NCI-H2029 (cell line): ENCODE results near the gene CPED1.

Experiments used
- DNase-seq: peaks from one replicate; lab custom pipeline; 2025; lab: John Stamatoyannopoulos, UW

CPED1 gene

GRCh38 chr7:121323515-121324302, 335.2 kb downstream of the CPED1 start:
- no peak for DNase-seq

DNA sequence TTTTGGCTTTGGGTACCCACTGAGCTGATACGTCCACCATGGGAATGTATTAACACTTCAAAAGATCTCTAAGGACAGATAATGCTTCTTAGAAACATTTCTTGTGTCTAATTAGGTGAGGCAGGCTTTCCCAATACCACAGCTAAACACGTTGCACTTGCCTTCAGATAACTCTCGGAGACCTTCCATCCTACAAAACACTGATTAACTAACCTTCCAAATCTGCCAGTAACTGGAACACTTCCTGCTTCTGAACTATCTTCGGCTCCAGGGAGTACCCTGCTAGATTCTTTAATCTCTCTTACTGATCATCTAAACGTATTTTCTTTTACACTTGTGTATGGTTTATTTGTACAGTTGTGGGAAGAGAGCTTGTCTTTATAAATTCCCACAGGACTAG, 339.2 kb downstream of the CPED1 start:
- no peak for DNase-seq

- no peak for DNase-seq
Measured at GRCh38 chr7:121328508-121329190, 340.1 kb downstream of the CPED1 start, which contains the start of gene WNT16. WNT16 (plus strand) TSS chr7:121329000; CDS start chr7:121329293, 293 bp downstream.

- DNase-seq = peak; percentile 27
Measured at GRCh38 chr7:121329191-121330052, 340.9 kb downstream of the CPED1 start.

GRCh38 chr7:121330053-121330833, 341.7 kb downstream of the CPED1 start:
- no peak for DNase-seq

DNA sequence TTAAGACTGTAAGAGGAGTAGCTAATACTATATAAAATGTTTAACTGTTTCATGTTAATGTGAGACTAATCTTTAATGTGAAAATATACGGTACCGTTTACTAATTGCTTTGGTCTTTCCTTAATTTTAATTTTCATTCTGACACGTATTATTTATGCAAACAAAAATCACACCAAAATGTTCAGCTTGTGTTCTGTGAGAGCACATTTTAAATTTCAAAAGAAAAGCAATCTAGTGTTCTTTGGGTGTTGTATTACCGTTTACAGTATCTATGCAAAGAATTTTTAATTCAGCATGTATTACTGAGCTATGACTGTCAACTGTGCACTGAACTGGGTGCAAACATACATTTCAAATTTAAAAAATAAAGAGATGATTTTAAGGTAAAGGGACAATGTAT, 342.5 kb downstream of the CPED1 start:
- DNase-seq = no peak

DNA sequence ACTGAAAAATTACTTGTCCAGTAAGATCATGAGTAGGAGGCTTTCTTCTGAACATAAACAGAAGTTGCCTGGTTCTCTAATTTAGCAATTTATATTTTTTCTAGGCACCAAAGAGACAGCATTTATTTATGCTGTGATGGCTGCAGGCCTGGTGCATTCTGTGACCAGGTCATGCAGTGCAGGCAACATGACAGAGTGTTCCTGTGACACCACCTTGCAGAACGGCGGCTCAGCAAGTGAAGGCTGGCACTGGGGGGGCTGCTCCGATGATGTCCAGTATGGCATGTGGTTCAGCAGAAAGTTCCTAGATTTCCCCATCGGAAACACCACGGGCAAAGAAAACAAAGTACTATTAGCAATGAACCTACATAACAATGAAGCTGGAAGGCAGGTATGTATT, 343.1 kb downstream of the CPED1 start:
- DNase-seq = no peak

DNA sequence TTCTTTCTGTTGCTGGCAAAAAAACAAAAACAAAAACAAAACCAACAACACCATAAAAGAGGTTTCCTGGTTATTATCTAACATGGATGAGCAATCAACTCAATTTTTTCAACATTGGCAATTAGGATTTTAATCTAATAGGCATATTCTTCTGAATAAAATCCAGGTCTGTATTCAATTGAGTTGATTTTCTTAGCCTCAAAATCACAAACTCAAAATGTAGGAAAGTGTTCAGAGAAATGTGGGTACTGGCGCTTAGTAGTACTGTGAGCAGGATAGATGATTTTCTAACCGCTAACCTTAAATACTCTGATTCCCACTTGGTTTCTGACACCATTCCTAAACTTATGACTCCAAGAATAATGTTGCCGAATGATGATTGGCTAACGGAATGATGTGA, 345.9 kb downstream of the CPED1 start:
- no peak for DNase-seq

GRCh38 chr7:121334875-121335648, 346.6 kb downstream of the CPED1 start:
- DNase-seq = no peak

- DNase-seq = no peak
Measured at GRCh38 chr7:121336579-121336978, 348.1 kb downstream of the CPED1 start.

DNA sequence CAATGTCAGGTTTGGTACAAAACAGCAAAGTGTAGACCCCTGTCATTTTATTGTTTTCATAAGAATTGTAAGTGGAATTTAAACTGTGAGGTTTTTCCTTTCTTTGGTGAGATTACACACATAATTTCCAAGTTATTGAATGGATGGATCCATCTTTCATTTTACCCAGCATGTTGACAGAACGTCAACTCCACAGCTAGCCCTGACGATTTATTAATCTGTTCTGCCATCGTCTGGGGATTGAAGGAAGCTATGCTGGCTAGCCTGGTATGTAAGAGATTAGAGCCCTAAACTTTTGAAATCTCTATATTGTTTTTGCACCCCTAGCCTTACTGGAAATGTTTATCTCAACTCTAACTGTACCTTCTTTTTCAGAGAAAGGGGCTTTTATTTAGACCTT, 348.9 kb downstream of the CPED1 start:
- DNase-seq = no peak

DNA sequence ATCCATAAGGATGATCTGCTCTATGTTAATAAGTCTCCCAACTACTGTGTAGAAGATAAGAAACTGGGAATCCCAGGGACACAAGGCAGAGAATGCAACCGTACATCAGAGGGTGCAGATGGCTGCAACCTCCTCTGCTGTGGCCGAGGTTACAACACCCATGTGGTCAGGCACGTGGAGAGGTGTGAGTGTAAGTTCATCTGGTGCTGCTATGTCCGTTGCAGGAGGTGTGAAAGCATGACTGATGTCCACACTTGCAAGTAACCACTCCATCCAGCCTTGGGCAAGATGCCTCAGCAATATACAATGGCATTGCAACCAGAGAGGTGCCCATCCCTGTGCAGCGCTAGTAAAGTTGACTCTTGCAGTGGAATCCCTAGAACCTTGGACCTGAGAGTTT, 350.6 kb downstream of the CPED1 start:
- no peak for DNase-seq

DNA sequence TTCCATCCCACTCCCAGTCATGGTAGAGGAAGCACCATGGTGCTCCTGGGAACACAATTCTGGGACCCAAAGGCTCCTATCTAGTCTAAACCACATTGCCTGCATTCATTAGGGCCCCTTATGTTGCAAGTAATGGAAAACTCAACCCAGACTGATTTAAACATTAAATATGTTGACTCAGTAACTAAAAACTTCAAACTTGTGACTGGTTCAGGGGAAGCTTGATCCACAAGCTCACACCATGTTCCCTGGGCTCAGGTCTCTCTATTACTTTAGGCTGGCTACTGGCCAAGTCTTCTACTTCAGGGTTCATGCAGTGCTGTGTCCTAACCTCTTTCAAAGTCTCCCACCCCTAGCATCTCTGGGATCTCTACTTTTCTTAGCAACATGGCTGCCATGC, 353.4 kb downstream of the CPED1 start:
- no peak for DNase-seq

DNA sequence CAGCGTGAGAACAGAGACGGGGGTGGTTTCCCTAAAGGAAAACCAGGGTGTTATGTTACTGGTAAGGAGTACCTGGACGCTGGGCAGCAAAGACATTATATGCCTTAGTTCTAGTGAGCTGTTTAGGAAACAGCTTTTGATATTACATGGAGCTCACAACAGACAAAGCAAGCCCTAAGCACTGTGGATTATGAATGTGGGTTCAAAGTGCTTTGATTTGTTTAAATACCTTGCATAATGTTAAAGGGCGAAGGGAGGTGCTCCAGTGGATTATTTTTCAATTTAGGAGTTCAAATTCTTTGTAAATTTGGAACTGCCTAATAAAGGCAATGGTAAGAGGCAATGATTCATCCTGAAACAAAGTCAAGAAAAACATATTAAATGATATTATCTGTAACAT, 354.1 kb downstream of the CPED1 start:
- DNase-seq = no peak

DNA sequence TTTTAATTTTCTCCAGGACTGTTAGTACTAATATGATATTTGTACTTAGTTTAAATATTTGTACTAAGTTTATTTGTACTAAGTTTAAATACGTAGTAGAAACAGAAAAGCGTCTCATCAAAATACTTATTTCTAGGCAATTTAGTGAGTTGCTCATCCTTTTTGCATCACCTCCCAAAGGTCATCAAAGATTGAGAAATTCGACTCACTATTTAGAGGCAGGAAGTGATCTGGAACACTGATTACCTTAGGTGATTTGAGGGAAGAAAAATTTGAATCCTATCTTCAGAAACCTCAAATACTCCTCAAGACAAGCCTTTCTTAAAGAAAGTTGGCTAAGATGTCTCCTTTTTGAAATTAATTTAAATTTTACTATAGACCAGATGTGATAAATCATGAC, 354.8 kb downstream of the CPED1 start:
- DNase-seq = no peak

GRCh38 chr7:121344093-121344492, 355.6 kb downstream of the CPED1 start:
- DNase-seq = no peak

DNA sequence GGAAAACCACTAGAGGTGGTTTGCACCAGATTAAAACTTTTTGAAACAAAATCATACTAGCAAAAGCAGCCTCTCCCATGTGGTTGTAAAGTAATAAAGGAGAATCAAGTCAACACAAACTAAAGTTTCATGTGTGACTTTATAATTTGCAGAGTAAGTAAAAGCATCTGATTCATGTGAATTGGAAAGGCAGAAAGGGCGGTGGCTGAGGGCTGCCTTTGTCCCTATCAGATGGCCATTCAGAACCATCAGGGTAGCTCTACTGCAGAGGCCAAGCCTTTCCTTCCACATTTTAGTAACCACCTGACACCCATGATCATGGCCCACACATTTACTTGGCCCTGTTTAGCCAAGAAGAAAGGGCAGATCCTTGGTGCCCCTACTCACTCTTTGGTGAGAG, 356.0 kb downstream of the CPED1 start:
- no peak for DNase-seq
